Measurements from ENCODE around the gene PCSK6.

GRCh38 chr15:101534376-101534970 lies 45.0 kb upstream of the PCSK6 start:
- TF ChIP-seq POLR2A (IDR thresholded peaks at IDR 0.05), result no peak
- TF ChIP-seq EP300 (IDR thresholded peaks at IDR 0.05), result no peak
- no peak for TF ChIP-seq CTCF (IDR thresholded peaks at IDR 0.05)
- no peak for TF ChIP-seq POLR2AphosphoS5 (IDR thresholded peaks at IDR 0.05)

Measured in gastroesophageal sphincter (tissue), 3 donors.